Stimulated activated CD4-positive, alpha-beta T cell treated with anti-CD3 and anti-CD28 coated beads, Interleukin-4, amount 100 ng/mL, for 24 hours (primary cell): ENCODE data around the gene BSND.
"Not testable (repeated sequence)": the region's sequence is repeated elsewhere in the genome, so short reads cannot be mapped to it uniquely, and the experiment has no call there.

ENCODE experiments used
- DNase-seq: peaks from one replicate; pipeline ENCODE4 v3.0.0-alpha.2; 2020

BSND gene

DNA sequence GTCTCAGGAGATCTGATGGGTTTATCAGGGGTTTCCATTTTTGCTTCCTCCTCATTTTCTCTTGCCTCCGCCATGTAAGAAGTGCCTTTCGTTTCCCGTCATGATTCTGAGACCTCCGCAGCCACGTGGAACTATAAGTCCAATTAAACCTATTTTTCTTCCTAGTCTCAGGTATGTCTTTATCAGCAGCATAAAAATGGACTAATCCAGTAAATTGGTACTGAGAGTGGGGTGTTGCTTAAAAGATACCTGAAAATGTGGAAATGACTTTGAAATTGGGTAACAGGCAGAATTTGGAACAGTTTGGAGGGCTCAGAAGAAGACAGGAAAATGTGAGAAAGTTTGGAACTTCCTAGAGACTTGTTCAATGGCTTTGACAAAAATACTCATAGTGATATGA, 32.4 kb downstream of the BSND start:
- DNase-seq = not testable (repeated sequence)

DNA sequence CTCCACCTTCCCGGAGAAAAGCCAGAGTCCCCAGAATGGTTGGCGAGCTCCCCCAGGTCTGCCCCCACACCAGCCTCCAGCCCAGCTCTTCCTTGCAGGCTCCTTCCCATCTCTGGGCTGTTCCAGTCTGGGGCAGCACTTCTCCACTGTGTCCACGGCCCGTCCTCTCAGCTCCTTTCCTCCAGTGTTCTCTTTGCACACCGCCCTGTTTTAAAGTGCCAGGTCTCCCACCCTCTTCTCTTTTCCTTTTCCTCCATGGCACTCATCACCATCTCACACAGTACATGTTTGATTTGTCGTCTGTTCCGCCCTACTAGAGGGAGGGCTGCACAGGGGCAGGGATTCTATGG, 34.5 kb downstream of the BSND start:
- no peak for DNase-seq

DNA sequence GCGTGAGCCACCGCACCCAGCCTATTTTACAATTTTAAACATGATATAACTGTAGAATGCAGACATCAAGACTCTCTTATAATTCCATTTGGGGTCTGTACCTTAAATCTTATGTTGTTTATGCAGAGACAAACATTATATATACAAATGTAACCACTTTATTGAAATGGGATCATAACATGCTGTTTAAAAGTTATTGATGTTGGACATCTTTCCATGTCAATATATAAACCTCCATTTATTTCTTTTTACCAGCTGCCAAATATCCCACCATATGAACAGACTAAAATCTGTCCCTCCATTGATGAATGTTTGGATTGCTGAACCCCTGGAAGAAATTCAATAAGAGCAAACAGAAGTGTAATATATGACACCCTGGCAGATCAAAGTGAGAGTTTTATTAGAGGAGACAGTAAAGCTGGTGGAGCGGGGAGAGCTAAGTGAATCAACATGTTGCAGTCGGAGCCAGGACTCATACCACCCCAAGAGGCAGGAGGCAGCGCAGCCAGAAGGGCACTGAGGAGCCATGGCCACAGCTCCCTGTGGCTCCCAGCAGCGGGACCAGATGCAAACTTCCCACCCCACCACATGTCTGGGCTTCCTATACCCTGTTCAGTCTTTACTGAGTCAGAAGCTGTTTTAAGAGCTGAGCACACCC, 35.9 kb downstream of the BSND start:
- no peak for DNase-seq

- no peak for DNase-seq
Measured at GRCh38 chr1:55035904-55036303, 37.2 kb downstream of the BSND start.

DNA sequence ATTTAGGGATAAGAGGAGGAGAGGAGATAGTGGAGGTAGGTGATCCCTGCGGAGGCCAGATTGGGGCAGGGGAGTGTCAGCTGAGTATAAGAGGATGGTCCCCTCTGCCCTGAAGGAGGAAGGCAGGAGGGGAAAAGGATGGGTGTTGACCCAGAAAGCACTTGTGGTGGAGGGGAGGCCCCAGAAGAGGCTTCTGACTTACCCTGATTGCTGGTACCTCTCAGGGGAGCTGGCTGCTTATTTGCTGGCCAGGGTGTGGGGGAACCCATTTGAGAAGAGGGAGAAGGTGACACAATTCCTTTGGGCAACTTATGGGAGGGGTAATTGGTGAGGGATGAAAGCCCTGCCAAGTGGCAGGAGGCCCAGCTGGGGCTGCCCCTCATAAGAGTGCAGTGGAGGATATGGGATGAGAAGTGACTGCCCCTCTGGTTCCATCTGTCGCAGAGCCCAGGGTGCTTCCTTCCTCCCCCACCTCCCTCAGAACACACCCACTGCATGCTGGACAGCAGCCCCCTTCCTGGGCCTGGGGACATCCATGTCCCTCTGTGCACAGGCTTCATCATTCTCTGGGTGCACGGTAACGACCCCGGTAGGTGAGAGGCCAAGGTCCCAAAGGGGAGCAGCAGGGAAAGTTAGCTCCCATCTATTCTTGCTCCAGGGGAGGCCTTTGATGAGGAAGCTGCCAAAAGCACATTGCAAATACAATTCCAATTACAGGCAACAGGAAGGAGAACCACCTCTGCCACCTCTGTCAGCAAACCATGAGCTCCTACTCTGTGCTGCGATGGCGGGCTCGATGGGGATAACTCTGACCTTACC, 39.2 kb downstream of the BSND start:
- DNase-seq = no peak

GRCh38 chr1:55038552-55038838, 39.8 kb downstream of the BSND start:
- DNase-seq = no peak

DNA sequence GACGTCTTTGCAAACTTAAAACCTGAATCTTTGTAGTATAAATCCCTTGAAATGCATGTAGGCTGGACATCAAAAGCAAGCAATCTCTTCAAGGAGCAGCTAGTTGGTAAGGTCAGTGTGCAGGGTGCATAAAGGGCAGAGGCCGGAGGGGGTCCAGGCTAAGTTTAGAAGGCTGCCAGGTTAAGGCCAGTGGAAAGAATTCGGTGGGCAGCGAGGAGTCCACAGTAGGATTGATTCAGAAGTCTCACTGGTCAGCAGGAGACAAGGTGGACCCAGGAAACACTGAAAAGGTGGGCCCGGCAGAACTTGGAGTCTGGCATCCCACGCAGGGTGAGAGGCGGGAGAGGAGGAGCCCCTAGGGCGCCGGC, 40.2 kb downstream of the BSND start:
- no peak for DNase-seq

- no peak for DNase-seq
Measured at GRCh38 chr1:55039342-55040082, 40.8 kb downstream of the BSND start, which contains the start of gene PCSK9. TSS of gene PCSK9 (plus strand) at chr1:55039548. CDS start at chr1:55039838, 290 bp downstream.

- DNase-seq = no peak
Measured at GRCh38 chr1:55040083-55040932, 41.6 kb downstream of the BSND start.

DNA sequence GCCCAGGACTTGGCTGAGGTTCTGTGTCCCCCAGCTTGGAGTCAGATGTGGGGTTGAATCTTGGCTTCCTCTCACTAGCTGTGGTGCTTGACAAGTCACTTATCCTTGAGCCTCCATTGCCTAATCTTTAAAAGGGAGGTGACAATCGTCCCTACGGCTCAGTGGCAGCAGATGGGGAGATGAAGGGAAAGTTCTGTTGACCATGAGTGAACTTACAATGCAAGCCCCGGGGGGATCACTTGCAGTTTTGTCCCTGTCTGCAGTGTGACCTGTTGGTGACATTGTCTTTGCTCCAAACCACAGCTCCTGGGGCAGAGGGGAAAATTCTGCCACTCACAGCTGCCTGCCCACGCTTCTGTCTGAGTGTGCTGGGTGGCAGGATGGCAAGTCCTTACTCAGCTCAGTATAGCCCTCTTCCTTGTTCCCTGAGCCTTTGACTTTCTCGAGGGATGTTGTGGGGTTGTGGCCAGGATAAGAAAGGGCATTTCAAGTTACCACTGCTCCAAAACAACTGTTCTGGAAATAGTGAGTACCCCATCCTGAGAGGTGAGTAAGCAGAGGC, 42.3 kb downstream of the BSND start:
- DNase-seq = no peak

DNA sequence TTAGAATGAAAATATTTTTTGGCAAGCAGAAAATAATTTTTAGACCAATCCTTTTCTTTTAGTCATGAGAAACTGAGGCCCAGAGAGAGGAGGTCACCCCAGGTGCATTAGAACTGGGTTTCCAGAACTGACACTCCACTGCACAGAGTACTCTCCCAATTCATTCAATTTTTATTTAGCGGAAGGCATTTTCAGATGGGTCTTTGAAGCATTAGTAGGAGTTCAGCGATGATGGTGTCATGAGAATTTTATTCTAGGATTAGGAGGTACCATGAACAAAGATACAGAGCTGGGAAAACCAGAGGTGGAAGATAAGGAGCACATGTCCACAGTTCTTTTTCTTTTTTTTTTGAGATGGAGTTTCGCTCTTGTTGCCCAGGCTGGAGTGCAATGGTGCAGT, 42.9 kb downstream of the BSND start:
- no peak for DNase-seq

DNA sequence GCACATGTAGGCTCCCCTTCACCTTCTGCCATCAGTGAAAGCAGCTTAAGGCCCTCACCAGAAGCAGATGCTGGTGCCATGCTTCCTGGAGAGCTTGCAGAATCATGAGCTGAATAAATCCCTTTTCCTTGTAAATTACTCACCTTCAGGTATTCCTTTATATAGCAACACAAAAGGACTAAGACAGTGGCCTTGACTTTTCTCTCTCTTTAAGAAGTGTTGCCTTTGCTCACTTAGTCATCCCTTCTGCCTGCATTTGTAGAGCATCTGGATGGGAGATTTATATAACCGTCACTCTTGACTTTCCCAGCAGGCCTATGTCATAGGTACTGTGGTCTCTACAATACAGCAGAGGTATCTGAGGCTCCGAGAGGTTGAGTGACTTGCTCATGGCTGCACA, 44.3 kb downstream of the BSND start:
- DNase-seq = no peak

- DNase-seq = no peak
Measured at GRCh38 chr1:55043726-55044125, 45.0 kb downstream of the BSND start.

GRCh38 chr1:55044617-55045397, 46.1 kb downstream of the BSND start:
- no peak for DNase-seq

GRCh38 chr1:55045430-55045829, 46.7 kb downstream of the BSND start:
- no peak for DNase-seq

DNA sequence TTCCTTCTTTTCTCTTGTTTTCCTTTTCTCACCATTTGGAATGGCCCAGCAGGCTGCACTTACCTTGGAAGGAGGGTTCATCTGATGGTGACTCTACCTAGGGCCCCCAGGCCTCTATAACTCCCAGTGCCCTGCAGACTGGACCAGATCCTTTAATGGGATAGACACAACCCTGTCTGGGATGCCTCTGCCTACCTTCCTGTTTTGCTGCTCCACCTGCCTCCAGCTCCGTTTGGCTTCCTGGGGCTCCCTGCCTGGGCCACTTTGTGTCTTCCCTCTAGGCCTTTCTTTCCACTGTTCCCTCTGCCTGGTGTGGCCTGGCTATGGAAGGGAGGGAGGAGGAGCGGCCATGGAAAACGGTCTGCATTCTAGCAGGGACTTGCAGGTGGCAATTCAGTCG, 48.1 kb downstream of the BSND start:
- DNase-seq = no peak

DNA sequence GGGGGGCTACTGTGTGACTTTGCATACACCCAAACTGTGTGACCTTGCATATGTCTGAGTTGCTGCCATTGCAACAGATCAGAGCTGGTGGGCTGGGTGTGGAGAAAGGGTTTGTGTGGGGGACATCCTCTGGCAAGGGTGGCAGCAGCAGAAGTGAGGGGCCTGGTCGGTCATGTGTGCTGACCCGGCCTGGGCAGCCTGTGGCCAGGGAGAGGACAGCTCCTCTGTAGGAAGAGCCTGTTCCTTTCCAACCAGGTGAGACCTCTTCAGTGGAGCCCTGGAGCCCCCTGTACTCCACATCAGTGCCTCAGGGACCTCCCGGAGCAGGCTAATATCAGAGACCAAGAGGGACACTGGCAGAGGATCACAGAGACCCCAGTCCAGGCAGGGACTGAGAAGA, 48.9 kb downstream of the BSND start:
- DNase-seq = no peak

DNA sequence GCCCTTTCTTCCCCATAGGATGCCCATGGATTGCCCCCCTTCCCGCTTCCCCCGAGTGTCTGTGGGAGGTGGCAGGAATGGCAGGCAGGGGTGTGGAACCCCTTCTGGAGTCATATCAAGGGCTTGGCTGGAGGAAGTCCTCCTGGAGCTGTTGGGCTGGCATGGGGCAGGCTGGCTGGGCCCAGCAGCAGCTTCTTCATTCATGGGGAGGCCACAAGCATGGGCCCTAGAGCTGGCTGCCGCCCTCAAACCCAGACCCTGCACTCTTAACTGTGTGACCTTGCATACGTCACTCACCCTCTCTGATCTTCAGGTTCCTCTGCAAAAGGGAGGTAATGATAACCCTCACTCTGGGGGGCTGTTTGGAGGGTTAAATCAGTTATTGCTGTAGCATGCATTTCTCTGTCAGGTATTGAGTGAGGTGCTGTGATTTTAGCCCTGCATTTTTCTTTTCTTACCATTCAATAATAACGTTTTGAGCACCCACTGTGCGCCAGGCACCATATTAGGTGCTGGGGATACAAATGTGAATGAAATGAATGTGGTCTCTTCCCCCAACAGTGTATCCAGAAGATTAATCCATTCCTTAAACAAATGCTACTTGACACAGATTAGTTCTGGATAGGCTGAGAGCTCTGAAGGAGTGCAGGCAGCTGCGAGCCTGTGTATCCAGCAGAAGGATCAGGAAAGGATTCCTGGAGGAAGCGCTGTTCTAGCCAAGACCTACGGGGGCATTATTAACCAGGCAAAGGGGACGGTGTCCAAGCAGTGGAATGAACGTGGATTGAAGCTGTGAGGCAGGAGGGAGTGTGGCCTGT, 49.9 kb downstream of the BSND start:
- DNase-seq = no peak

- no peak for DNase-seq
Measured at GRCh38 chr1:55049271-55049913, 50.7 kb downstream of the BSND start.

- DNase-seq = no peak
Measured at GRCh38 chr1:55049914-55050278, 51.2 kb downstream of the BSND start.

DNA sequence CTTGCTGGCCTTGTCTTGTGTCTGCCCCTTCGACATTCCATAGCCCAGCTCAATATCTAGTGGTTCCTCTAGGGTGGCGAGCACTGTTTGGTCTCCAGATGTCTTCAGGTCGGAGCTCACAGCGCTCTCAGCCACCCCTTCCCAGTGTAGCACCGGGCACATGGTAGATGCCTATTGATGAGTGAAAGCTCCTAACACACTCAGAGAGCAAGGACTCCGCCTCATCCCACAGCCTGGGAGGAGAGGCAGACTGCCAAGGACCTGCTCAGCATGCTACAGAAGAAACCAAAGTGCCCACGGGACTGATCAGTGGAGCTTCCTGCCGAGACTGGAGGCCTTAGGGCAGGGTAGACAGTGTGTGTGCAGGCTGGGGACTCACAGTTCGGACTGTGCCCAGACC, 51.5 kb downstream of the BSND start:
- DNase-seq = no peak
